ENCODE measurements around the gene HRNR. TPM values are rescaled to one million over a fixed set of nuclear protein-coding genes. Genes with fewer than 3 reads are reported as not detected.

Gene HRNR
- total RNA-seq, 6 donors from 2014 or later: not detected

DNA sequence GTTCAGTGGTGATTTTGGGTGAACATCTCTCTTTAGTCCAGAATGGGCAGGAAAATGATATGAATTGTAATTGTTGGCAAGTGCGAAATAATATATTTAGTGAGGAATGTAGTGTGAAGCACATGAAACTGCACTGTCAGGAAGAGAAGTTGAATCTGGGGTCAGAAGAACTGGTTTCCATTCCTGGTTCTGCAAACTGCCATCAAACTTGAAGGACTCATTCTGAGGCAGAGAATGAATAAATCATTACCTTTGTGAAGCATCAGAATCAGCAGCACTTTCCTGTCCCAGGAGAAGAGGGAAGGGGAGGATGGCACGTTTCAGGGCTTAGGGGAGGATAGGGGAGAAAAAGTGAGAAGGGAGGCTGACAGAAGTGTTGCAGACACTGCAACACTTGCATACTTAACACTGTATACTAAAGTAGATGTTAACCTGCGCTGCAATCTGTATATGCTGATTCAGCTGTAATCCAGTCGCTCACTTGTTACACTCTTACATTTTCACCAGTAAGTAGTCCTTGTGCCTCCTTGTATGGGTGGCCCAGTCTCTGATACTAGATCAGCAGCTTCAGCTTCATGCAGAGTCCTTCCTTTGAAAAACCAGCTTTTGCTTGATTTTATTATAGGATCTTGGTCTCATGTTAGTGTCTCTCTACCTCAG, 54.5 kb downstream of the HRNR start:
- Histone ChIP-seq H3K9me3 (no peaks in the 10 kb centered on the region), H3K36me3 (no peaks in the 10 kb centered on the region), H3K27ac (no peak overlapping the region), H3K4me3 (no peak overlapping the region), H3K4me1 (peaks cover 5 to 24% (median 9%) of the 10 kb centered on the region in 4 donors), H3K27me3 (no peaks in the 10 kb centered on the region)
- TF ChIP-seq, protein P1, sequence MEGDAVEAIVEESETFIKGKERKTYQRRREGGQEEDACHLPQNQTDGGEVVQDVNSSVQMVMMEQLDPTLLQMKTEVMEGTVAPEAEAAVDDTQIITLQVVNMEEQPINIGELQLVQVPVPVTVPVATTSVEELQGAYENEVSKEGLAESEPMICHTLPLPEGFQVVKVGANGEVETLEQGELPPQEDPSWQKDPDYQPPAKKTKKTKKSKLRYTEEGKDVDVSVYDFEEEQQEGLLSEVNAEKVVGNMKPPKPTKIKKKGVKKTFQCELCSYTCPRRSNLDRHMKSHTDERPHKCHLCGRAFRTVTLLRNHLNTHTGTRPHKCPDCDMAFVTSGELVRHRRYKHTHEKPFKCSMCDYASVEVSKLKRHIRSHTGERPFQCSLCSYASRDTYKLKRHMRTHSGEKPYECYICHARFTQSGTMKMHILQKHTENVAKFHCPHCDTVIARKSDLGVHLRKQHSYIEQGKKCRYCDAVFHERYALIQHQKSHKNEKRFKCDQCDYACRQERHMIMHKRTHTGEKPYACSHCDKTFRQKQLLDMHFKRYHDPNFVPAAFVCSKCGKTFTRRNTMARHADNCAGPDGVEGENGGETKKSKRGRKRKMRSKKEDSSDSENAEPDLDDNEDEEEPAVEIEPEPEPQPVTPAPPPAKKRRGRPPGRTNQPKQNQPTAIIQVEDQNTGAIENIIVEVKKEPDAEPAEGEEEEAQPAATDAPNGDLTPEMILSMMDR (IDR thresholded peaks at IDR 0.05): no peak
- TF ChIP-seq POLR2A (IDR thresholded peaks at IDR 0.05) (no peak), POLR2AphosphoS5 (IDR thresholded peaks at IDR 0.05) (no peak), EP300 (IDR thresholded peaks at IDR 0.05) (no peak)
- ATAC-seq (ENCODE audit: low FRiP score in 2 of 2): no peak
- 73 to 77% methylated on average over 4 of the region's 4 CpGs for WGBS, 2 donors
- DNase-seq: no peak

DNA sequence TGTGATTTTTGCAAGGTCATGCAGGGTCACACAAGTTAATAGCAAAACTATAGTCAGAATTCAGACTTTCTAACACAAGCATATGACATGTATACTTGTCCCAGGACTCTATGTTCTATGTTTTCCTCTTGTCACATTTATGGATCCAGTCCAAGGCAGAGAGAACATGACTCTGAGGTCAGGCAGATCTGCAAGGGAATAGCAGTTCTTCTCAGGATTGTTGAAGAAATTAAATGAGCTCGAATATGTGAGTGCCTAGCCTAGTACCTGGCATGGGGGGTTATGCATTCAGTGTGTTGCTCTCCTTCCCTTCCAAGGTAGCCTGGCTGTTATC, 55.5 kb downstream of the HRNR start:
- TF ChIP-seq POLR2AphosphoS5 (IDR thresholded peaks at IDR 0.05) (no peak), EP300 (IDR thresholded peaks at IDR 0.05) (peak in 2 of 4 donors; percentile 40 to 53), POLR2A (IDR thresholded peaks at IDR 0.05) (no peak)
- TF ChIP-seq, protein P1 (IDR thresholded peaks at IDR 0.05): no peak
- Histone ChIP-seq H3K4me3 (no peak overlapping the region), H3K27ac (no peak overlapping the region), H3K27me3 (no peaks in the 10 kb centered on the region), H3K36me3 (no peaks in the 10 kb centered on the region), H3K9me3 (no peaks in the 10 kb centered on the region), H3K4me1 (peaks cover 5 to 24% (median 9%) of the 10 kb centered on the region in 4 donors)
- DNase-seq (no peak), ATAC-seq (ENCODE audit: low FRiP score in 2 of 2) (peak in 1 of 2 donors; percentile 25)
- 17 to 38% methylated on average over 1 of the region's 1 CpG for WGBS, 2 donors

DNA sequence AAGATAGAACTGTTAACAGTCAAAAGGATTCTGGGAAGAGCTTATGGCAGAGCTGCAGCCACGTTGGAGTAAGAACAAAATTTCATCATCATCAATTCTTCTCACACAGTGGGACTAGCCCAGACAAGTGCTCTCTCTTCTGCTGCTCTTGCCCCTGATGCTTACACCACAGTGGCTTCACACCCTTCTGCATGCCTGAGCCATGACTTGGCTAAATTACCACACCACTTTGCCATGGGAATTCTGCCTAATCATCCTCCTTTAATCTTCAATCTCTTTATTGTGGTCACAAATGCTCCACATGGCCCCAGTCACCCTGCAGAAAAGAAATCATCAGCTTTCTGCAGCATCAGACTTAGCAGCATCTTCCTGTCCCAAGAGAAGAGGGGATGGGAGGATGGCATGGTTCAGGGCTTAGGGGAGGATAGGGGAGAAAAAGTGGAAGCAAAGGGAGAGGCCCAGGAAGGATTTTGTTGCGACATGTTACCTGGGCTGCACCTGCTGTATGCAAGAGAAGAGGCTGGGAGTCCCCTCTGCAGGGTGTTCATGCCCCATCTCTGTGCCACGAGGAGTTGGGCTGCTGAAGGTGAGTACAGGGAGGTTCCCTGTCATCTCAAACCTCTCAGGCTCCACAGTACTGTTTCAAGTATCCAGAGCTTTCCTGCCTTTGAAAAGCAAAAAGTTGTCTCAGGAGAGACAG, 56.0 kb downstream of the HRNR start:
- TF ChIP-seq POLR2A (IDR thresholded peaks at IDR 0.05): no peak
- TF ChIP-seq POLR2AphosphoS5 (IDR thresholded peaks at IDR 0.05): peak in 1 of 2 donors; percentile 31
- no peak for TF ChIP-seq EP300 (IDR thresholded peaks at IDR 0.05)
- TF ChIP-seq, protein P1 (IDR thresholded peaks at IDR 0.05): no peak
- peak; percentile 52 to 80 for ATAC-seq (ENCODE audit: low FRiP score in 2 of 2)
- 27 to 44% methylated on average over 3 of the region's 3 CpGs for WGBS, 2 donors
- DNase-seq: no peak
- Histone ChIP-seq H3K9me3 (no peaks in the 10 kb centered on the region), H3K4me1 (peaks cover 5 to 24% (median 9%) of the 10 kb centered on the region in 4 donors), H3K4me3 (no peak overlapping the region), H3K27me3 (no peaks in the 10 kb centered on the region), H3K36me3 (no peaks in the 10 kb centered on the region), H3K27ac (peak overlapping the region in 1 of 4 donors; percentile 62)

DNA sequence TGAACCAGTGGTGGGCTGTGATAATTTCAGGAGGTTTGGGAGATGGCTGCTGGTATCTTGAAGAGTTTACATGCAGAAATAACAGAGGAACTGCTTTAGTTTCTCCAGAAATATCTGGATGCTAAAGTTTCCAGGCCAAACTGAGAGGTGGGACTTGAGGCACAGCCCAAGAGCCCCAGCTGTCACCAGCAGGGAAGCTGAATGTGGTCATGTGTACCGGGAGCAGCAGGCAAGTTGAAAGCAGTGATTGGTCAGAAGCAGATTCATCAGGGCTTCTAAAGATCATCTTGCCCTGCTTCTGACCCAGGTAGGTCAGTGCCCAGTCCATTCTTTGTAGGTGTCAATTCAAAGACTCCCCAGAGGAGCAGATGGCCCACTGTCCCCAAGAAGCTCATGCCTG, 57.0 kb downstream of the HRNR start:
- ATAC-seq (ENCODE audit: low FRiP score in 2 of 2) (no peak), DNase-seq (no peak)
- no peaks in the 10 kb centered on the region for H3K9me3 ChIP-seq
- 40 to 56% methylated on average over 1 of the region's 1 CpG for WGBS, 2 donors
- H3K27ac ChIP-seq: no peak overlapping the region
- peaks cover 5 to 24% (median 9%) of the 10 kb centered on the region in 4 donors for H3K4me1 ChIP-seq
- H3K27me3 ChIP-seq: no peaks in the 10 kb centered on the region
- no peaks in the 10 kb centered on the region for H3K36me3 ChIP-seq
- TF ChIP-seq POLR2A (IDR thresholded peaks at IDR 0.05) (no peak), POLR2AphosphoS5 (IDR thresholded peaks at IDR 0.05) (no peak), EP300 (IDR thresholded peaks at IDR 0.05) (no peak)
- TF ChIP-seq, protein P1 (IDR thresholded peaks at IDR 0.05): no peak
- H3K4me3 ChIP-seq: no peak overlapping the region

Measured in upper lobe of left lung (tissue), 6 donors.